Stimulated activated CD4-positive, alpha-beta T cell treated with anti-CD3 and anti-CD28 coated beads, Interleukin-2, amount 100 ng/mL, for 48 hours (primary cell): ENCODE measurements around the gene SIGLECL1.

Experiments used
- DNase-seq, 2 donors: peaks; one replicate each; pipeline ENCODE4 v3.0.0-alpha.2; 2020

SIGLECL1 gene

DNA sequence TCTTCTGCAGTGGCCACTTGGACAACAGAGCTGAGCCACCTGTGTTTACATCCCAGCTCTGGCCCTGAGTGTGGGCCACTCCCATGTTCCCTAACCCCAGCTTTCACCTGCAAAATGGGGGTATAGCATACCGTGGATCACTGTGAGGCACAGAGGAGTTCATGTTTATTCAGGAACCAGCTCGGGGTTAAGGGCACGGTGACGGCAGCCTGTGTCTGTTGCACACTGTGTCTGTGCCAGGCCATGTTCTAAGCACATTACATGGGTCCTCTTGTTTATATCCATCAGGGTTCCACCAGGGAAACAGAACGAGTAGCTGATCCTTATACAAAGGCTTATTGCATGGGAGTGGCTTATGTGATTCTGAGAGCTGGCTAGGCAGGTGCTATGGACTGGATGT, 46.5 kb downstream of the SIGLECL1 start:
- no peak for DNase-seq

DNA sequence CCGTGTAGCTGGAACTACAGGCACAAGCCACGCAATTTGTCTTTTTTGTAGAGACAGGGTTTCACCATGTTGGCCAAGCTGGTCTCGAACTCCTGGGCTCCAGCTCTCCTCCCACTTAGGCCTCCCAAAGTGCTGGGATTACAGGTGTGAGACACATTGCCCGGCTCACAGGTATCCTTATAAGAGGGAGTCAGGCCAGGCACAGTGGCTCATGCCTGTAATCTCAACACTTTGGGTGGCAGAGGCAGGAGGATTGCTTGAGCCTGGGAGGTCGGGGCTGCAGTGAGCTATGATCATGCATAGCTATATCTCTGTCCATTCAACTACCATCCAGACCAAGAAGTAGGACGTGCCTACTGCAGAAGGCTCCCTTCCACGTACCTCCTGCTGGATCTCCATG, 50.4 kb downstream of the SIGLECL1 start:
- DNase-seq, result no peak

DNA sequence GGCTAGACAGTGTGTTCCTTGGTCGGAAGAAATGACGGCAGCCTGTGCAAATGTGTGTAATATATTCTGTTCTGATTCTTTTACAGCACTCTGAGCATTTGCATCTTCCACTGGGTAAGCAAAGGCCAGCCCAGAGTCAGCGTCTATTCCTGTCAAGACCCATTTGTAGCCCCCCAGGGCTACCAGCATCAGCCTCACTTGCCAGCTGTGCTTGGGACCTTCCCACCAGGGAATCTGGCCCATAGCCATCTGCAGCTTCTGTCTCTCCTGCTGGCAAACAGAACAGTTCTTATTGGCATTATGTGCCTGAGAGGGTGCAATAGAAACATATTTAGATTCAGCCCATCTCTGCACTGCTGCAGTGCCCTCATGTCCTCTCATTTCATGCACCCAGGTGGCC, 54.6 kb downstream of the SIGLECL1 start:
- DNase-seq, result no peak

DNA sequence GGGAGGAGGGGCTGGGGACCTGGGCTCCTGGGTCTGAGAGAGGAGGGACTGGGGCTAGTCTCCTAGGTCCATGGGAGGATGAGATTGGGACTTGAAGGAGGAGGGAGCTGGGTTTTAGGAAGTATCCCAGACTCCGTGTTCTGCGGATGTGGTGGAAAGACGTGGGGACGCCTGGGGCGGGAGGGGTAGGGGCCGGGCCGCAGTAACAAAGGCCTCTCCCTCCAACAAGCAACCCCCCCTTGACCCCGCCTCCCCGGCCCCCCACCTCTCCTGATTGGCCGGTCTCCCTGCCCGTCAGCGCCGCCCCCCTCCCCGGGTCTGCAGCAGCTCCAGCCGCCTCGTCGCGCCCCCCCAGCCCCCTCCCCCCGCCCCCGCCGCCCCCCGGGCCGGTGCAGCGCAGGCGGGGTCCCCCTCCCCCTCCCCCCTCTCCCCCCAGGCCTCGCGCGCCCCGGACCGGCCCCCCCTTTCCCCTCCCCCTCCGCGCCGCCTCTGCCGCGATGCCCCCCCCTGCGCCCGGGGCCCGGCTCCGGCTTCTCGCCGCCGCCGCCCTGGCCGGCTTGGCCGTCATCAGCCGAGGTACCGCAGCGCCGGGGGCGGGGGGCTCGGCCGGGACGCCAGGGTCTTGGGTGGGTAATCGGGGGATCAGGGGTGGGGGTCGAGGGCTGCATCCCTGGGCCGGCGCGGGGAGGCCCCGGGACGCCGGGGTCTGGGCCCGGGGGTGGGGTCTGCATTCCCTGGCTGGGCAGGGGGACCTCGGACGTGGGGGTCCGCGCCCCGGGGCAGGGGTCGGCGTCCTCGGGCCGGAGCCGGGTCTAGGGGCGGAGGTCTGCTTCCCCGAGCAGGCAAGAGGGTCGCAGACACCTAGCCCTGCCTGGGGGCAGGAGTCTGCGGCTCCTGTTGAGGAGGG, 60.7 kb downstream of the SIGLECL1 start, which contains the start of gene IGLON5:
TSS of gene IGLON5 (plus strand) at position 294 of the 907 bp plus-strand sequence. CDS start at position 498, 204 bp downstream.
- DNase-seq, result no peak

DNA sequence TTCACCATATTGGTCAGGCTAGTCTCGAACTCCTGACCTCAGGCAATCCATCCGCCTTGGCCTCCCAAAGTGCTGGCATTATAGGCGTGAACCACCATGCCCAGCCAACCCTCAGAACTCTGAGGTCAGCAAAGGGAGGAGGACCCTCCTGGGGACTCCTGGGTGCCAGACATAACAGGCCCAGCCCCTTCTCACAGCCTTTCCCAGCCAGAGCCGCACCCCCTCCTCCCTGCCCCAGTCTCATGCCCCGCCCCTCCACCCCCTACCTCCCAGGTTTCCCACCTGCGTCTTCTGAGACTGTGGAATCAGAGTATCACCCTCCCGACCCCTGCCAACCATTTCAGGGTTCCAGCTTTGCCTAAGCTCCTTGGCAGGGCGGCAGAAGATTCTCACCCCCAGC, 65.8 kb downstream of the SIGLECL1 start:
- no peak for DNase-seq

DNA sequence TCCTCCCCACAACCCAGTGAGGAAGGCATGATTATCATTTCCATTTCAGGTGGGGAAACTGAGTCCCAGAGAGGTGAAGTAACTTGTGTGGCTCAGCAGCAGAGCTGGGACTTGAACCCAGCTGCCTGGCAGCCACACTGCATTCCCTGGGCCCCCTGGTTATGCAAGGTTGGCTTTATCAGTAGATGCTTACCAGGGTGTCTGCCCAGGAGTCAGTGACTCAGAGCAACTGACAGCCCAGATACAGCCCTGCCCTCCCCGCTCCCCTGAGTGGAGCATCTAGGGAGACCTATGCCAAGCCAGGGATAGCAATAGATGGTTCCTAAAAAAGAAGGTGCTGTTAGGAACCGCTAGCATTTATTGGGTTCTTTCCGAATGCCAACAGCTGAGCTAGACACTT, 66.5 kb downstream of the SIGLECL1 start:
- no peak for DNase-seq

DNA sequence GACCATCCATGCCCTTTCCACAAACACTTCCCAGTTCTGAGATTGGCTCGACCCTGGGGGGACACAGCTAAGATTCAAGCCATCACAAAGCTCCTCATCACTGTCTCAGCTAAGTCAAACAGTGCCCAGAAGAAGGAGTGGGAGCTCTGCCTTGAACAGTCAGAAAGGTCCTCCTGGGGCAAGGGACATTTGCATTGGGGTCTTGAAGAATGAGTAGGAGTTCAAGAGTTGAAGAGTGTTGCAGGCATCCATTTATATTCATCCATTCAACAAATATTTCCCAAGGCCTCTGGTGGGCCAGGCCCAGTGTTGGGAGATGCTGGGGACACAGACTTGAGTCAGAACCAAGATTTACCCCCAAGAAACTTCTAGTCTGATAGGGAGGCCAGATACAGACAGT, 67.1 kb downstream of the SIGLECL1 start:
- DNase-seq, result no peak
